T-cell (primary cell): ENCODE measurements around the gene RPL13A. TPM values are rescaled to one million over a fixed set of nuclear protein-coding genes. Genes with fewer than 3 reads are reported as not detected.
"Not testable (repeated sequence)": the region's sequence is repeated elsewhere in the genome, so short reads cannot be mapped to it uniquely, and the experiment has no call there.

ENCODE experiments used
- ATAC-seq, 4 experiments: fragments of 200-7000 bp in 3 of 4; fragments of 150-1000 bp in 1 of 4; cut with Tn5 transposase; replicated peaks in 1 of 4; 1 replicate in 3 of 4; 2 replicates in 1 of 4; pipeline ENCODE4 v1.10.0; 2021; ENCODE audit warnings: moderate library complexity in 3 of 4, mild to moderate bottlenecking in 2 of 4, moderate number of reproducible peaks in 1 of 4
- CTCF ChIA-PET, 2 donors: fragments of 300-600 bp; sonication (Branson Sonifier 250); formaldehyde crosslinking; loops; one replicate each; lab custom pipeline; 2022; ENCODE audit warnings: antibody characterized with exemption in 2 of 2; lab: Charles Lee
- POLR2A ChIA-PET, 2 donors: fragments of 300-600 bp; sonication (Branson Sonifier 250); formaldehyde crosslinking; loops; one replicate each; lab custom pipeline; 2022; ENCODE audit warnings: antibody characterized with exemption in 2 of 2; lab: Charles Lee
- DNase-seq, 35 experiments: peaks; one replicate each; pipeline versions ENCODE4 v3.0.0 to v3.0.0-alpha.2; 2013 to 2023
- H3K27ac ChIP-seq: one replicate; pipeline ENCODE4 v1.5.1; 2013; ENCODE audit warnings: low read length
- H3K27me3 ChIP-seq, 2 experiments: replicated peaks in 1 of 2; 1 replicate in 1 of 2; 2 replicates in 1 of 2; pipeline versions ENCODE4 v1.6.1 to v1.7.0; 2013; ENCODE audit warnings: low read length in 1 of 2, mixed read lengths in 1 of 2; ENCODE audit not compliant: control insufficient read depth in 2 of 2, insufficient read depth in 2 of 2; ENCODE audit errors: extremely low read depth in 1 of 2
- H3K36me3 ChIP-seq, 2 donors: 1 replicate in 1 of 2; 2 replicates in 1 of 2; pipeline versions ENCODE4 v1.6.1 to v1.7.0; 2013; ENCODE audit warnings: low read length in 1 of 2; ENCODE audit not compliant: control insufficient read depth in 2 of 2, insufficient read depth in 1 of 2; ENCODE audit errors: extremely low read depth in 1 of 2
- H3K4me1 ChIP-seq, 2 experiments: 1 replicate in 1 of 2; 2 replicates in 1 of 2; pipeline versions ENCODE4 v1.6.1 to v1.7.0; 2013; ENCODE audit warnings: low read length in 2 of 2, mixed read lengths in 1 of 2; ENCODE audit not compliant: insufficient read depth in 2 of 2, control insufficient read depth in 1 of 2; ENCODE audit errors: extremely low read depth in 1 of 2
- H3K4me3 ChIP-seq, 2 donors: 1 replicate in 1 of 2; 2 replicates in 1 of 2; pipeline versions ENCODE4 v1.5.1 to v1.7.0; 2013; ENCODE audit warnings: mild to moderate bottlenecking in 2 of 2, low read length in 1 of 2, moderate library complexity in 1 of 2; ENCODE audit not compliant: control insufficient read depth in 1 of 2; ENCODE audit errors: extremely low read depth in 1 of 2
- H3K9me3 ChIP-seq: 2 replicates; pipeline ENCODE4 v1.7.0; 2013
- H3K27ac Mint-ChIP-seq, 2 donors: one replicate each; pipeline ENCODE4 v1.8.0; 2020 to 2021; ENCODE audit warnings: mild to moderate bottlenecking in 2 of 2, mixed read lengths in 2 of 2
- H3K27me3 Mint-ChIP-seq, 2 donors: one replicate each; pipeline ENCODE4 v1.8.0; 2021 to 2022; ENCODE audit warnings: mixed read lengths in 2 of 2
- H3K36me3 Mint-ChIP-seq: one replicate; pipeline ENCODE4 v1.8.0; 2021; ENCODE audit warnings: mixed read lengths
- H3K4me1 Mint-ChIP-seq, 3 donors: one replicate each; pipeline ENCODE4 v1.8.0; 2020 to 2022; ENCODE audit warnings: mixed read lengths in 3 of 3, mild to moderate bottlenecking in 1 of 3
- H3K4me3 Mint-ChIP-seq, 3 donors: one replicate each; pipeline ENCODE4 v1.8.0; 2020 to 2022; ENCODE audit warnings: mild to moderate bottlenecking in 3 of 3, mixed read lengths in 3 of 3, moderate library complexity in 3 of 3
- H3K9me3 Mint-ChIP-seq, 3 donors: one replicate each; pipeline ENCODE4 v1.8.0; 2020 to 2022; ENCODE audit warnings: mixed read lengths in 3 of 3
- WGBS: methylation state at CpG from one replicate; pipeline ENCODE4 v1.1.5; 2013; ENCODE audit warnings: missing lambda C conversion rate; ENCODE audit not compliant: insufficient coverage; 5-methylcytosine and 5-hydroxymethylcytosine counted together
- total RNA-seq, 35 experiments: library from RNA in 6 of 35; stranded (reverse) in 6 of 35; fragments of 120-200 nt in 1 of 35; gene quantifications; one replicate each; pipeline versions ENCODE4 v1.2.1 to v1.2.4 and lab custom pipeline; 2013 to 2026

Gene RPL13A
- total RNA-seq, 5 donors from 2014 or later (not counting 1 experiment from before 2014, with no cell fraction given) = 5,307 to 6,396 (median 5,878) TPM

DNA sequence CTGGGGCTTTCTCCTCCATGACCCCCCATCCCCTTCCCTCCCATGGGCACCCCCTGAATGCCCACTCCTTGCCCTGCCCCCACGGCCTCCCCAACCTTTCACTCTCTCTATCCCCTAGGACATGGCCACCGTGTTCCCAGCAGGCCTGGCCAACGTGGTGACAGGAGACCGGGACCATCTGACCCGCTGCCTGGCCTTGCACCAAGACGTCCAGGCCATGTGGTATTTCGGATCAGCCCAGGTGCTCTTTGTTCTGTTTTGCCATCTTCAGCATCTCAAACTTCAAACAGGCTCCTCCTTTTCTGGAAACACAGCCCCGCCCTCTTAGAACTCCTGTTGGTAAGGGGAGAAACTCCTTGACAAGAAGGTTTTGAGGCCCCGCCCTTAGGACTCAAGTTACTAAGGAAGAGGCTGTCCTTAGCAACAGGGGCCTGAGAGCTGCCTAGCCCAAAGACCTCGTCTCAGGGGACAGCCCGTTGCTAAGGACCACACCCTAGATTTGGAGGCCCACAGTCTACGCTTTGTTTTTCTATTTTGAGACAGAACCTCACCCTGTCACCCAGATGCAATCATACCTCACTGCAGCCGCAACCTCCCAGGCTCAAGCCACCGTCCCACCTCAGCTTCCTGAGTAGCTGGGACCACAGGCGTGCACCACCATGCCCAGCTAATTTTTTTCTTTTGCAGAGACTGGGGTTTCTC, 18.5 kb upstream of the RPL13A start:
- Mint-ChIP-seq H3K27ac (peak overlapping the region; percentile 100), H3K4me3 (peak overlapping the region; percentile 75 to 84 (median 76)), H3K27me3 (no peaks in the 10 kb centered on the region), H3K9me3 (no peaks in the 10 kb centered on the region), H3K4me1 (peaks cover 41 to 59% (median 46%) of the 10 kb centered on the region in 3 donors), H3K36me3 (peaks cover 4% of the 10 kb centered on the region)
- ChIA-PET POLR2A (interaction anchor here (0.6 to 2.4 kb wide), 5 partner anchors 15 to 92 kb away, joined by 3 to 11 read pairs (median 4); partner anchors contain the start of gene ALDH16A1 (in 2 of the 2)), CTCF (interaction anchor here in 1 of 2 donors (0.6 to 1.3 kb wide), 5 partner anchors 16 to 121 kb away, joined by 3 to 6 read pairs (median 4); partner anchors contain the start of genes ALDH16A1 and PIH1D1)
- Histone ChIP-seq H3K4me3 (peak overlapping the region; percentile 13 to 25), H3K4me1 (peaks cover 41 to 86% of the 10 kb centered on the region in 2 experiments), H3K9me3 (no peaks in the 10 kb centered on the region), H3K27ac (peak overlapping the region; percentile 98), H3K27me3 (no peaks in the 10 kb centered on the region), H3K36me3 (peaks cover 0 to 28% of the 10 kb centered on the region in 2 donors)
- ATAC-seq = peak; percentile 80 to 83 (median 81)
- peak; percentile 66 to 96 (median 88) for DNase-seq
- 30% methylated on average over 13 of the region's 15 CpGs for WGBS

DNA sequence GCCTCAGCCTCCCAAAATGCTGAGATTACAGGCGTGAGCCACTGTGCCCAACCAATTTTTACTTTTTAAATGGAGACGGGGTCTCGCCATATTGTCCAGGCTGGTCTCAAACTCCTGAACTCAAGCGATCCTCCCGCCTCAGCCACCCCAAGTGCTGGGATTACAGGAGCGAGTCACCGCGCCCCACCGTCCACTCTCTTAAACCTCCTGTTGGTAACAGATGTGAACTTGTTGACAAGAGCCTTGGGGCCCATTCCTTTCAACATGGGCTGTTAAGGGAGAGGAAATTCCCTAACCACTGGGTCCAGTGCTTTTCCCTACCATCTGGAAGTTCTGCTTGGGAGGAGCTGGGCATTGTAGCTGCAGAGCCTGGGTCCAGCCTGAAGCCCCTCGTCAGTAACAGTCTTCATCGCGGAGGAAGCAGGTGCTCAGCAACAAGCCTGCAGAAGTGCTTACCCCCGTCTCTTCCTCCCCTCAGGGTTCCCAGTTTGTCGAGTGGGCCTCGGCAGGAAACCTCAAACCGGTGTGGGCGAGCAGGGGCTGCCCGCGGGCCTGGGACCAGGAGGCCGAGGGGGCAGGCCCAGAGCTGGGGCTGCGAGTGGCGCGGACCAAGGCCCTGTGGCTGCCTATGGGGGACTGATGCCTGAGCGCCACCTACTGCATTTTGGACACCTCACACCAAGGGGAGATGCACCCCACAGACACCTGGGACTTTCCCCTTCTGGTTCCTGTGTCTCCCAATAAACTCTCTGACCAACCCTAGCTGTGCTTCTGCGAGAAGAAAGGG, 17.4 kb upstream of the RPL13A start:
- Mint-ChIP-seq H3K4me1 (peaks cover 46 to 61% (median 49%) of the 10 kb centered on the region in 3 donors), H3K9me3 (no peaks in the 10 kb centered on the region), H3K36me3 (peaks cover 4% of the 10 kb centered on the region), H3K27ac (peak overlapping the region; percentile 89 to 94), H3K27me3 (no peaks in the 10 kb centered on the region), H3K4me3 (peak overlapping the region; percentile 17 to 65 (median 24))
- Histone ChIP-seq H3K4me1 (peaks cover 41 to 85% of the 10 kb centered on the region in 2 experiments), H3K27me3 (no peaks in the 10 kb centered on the region), H3K4me3 (peak overlapping the region in 1 of 2 donors; percentile 6), H3K9me3 (no peaks in the 10 kb centered on the region), H3K36me3 (peaks cover 0 to 17% of the 10 kb centered on the region in 2 donors), H3K27ac (peak overlapping the region; percentile 98)
- WGBS = 12% methylated on average over 13 of the region's 25 CpGs
- ChIA-PET CTCF (interaction anchor here (0.6 to 1.6 kb wide), 18 partner anchors 10 to 247 kb away, joined by 3 to 12 read pairs (median 4); partner anchors contain the start of genes ALDH16A1 (in 1 of the 2), PIH1D1 (in 1 of the 2) and RPS11 (in 1 of the 2)), POLR2A (interaction anchor here (0.6 to 2.4 kb wide), 5 partner anchors 9 to 91 kb away, joined by 3 to 11 read pairs (median 3); partner anchors contain the start of gene ALDH16A1 (in 2 of the 2))
- peak; percentile 19 to 44 (median 30) for ATAC-seq
- DNase-seq = peak; percentile 55 to 93 (median 73)

DNA sequence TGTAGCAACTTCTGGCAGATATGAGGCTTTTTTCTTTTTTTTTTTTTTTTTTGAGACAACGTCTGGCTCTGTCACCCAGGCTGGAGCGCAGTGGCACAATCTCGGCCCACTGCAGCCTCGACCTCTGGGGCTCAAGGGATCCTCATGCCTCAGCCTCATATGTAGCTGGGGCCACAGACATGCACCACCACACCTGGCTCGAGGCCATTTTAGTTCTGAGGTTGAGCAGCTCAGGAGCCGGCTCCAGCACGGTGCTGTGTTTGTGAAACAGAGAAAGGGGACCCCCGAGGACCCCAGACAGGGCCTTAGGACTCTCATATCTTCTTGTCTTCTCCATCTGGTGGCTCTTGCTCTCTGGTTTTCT, 16.8 kb upstream of the RPL13A start:
- peaks cover 4% of the 10 kb centered on the region for H3K36me3 Mint-ChIP-seq
- no peaks in the 10 kb centered on the region for H3K27me3 Mint-ChIP-seq
- DNase-seq (no peak), ATAC-seq (no peak)
- H3K9me3 ChIP-seq = no peaks in the 10 kb centered on the region
- peaks cover 46 to 64% (median 55%) of the 10 kb centered on the region in 3 donors for H3K4me1 Mint-ChIP-seq
- H3K36me3 ChIP-seq = peaks cover 0 to 11% of the 10 kb centered on the region in 2 donors
- peaks cover 43 to 88% of the 10 kb centered on the region in 2 experiments for H3K4me1 ChIP-seq
- H3K27ac Mint-ChIP-seq = peak overlapping the region; percentile 89 to 94
- ChIA-PET POLR2A (interaction anchor here (0.6 to 2.4 kb wide), 3 partner anchors 8 to 17 kb away, joined by 3 to 11 read pairs (median 3); partner anchors contain the start of gene ALDH16A1 (in 1 of the 2)), CTCF (interaction anchor here (0.6 to 1.6 kb wide), 16 partner anchors 9 to 247 kb away, joined by 3 to 12 read pairs (median 4); partner anchors contain the start of genes ALDH16A1 (in 1 of the 2), PIH1D1 (in 1 of the 2) and RPS11 (in 1 of the 2))
- peak overlapping the region; percentile 98 for H3K27ac ChIP-seq
- no peaks in the 10 kb centered on the region for H3K27me3 ChIP-seq
- WGBS = 25% methylated on average over 2 of the region's 8 CpGs
- H3K9me3 Mint-ChIP-seq = no peaks in the 10 kb centered on the region
- H3K4me3 Mint-ChIP-seq = peak overlapping the region; percentile 6 to 65 (median 24)
- H3K4me3 ChIP-seq = no peak overlapping the region

DNA sequence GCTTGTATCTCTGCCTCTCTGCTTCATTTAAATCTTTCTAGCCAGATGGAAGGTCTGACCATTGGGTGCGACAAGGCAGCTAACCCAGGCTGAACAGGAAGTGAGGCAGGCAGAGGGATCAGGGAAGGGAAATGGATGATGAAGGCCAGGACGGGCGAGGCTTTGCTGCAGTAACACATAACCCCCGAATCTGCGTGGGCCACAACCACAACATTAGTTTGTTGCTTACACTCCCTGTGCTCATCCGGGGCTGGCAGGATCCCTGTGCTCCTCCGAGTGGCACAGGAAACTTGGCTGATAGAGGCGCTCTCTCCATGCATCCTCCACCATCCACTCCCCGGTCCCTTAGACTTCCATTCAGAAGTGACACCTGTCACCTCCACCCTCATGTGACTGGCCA, 14.5 kb upstream of the RPL13A start:
- Histone ChIP-seq H3K4me3 (no peak overlapping the region), H3K27ac (peak overlapping the region; percentile 93), H3K36me3 (peaks cover 0 to 19% of the 10 kb centered on the region in 2 donors), H3K27me3 (no peaks in the 10 kb centered on the region), H3K4me1 (peaks cover 45 to 84% of the 10 kb centered on the region in 2 experiments), H3K9me3 (no peaks in the 10 kb centered on the region)
- Mint-ChIP-seq H3K9me3 (no peaks in the 10 kb centered on the region), H3K36me3 (peaks cover 12% of the 10 kb centered on the region), H3K4me1 (peaks cover 58 to 73% (median 65%) of the 10 kb centered on the region in 3 donors), H3K27ac (peak overlapping the region; percentile 93 to 97), H3K4me3 (peak overlapping the region; percentile 89 to 96 (median 94)), H3K27me3 (no peaks in the 10 kb centered on the region)
- ChIA-PET POLR2A (interaction anchor here in 1 of 2 donors (1.0 kb wide), 1 partner anchor 15 kb away, joined by 4 read pairs; no protein-coding TSS in a partner anchor), CTCF (interaction anchor here (0.5 to 1.9 kb wide), 12 partner anchors 20 to 102 kb away, joined by 3 to 12 read pairs (median 4); partner anchors contain the start of genes ALDH16A1 (in 1 of the 2), PIH1D1 (in 1 of the 2) and RPS11 (in 1 of the 2))
- DNase-seq (peak in 2 of 35 experiments; percentile 13 to 27), ATAC-seq (no peak)
- 45% methylated on average over 3 of the region's 9 CpGs for WGBS

DNA sequence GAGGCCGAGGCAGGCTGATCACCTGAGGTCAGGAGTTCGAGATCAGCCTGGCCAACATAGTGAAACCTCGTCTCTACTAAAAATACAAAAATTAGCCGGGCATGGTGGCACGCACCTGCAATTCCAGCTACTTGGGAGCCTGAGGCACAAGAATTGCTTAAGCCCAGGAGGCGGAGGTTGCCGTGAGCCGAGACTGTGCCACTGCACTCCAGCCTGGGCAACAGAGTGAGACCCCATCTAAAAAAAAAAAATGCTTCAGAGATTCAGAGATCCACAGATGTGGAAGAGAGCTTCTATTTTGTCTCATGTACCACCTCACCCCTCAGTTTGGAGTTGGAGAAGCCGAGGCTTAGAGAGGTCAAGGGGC, 13.9 kb upstream of the RPL13A start:
- H3K4me1 Mint-ChIP-seq = peaks cover 56 to 70% (median 60%) of the 10 kb centered on the region in 3 donors
- not testable (repeated sequence) for H3K9me3 ChIP-seq, H3K27me3 Mint-ChIP-seq, DNase-seq, H3K27me3 ChIP-seq, ATAC-seq, H3K9me3 Mint-ChIP-seq
- H3K36me3 ChIP-seq = peaks cover 0 to 22% of the 10 kb centered on the region in 2 donors
- peak overlapping the region; percentile 93 to 97 for H3K27ac Mint-ChIP-seq
- ChIA-PET POLR2A (interaction anchor here (0.5 to 0.7 kb wide), 3 partner anchors 8 to 248 kb away, joined by 3 to 7 read pairs (median 5); no protein-coding TSS in a partner anchor), CTCF (interaction anchor here (0.6 to 1.9 kb wide), 12 partner anchors 8 to 98 kb away, joined by 3 to 12 read pairs (median 4); partner anchors contain the start of genes ALDH16A1 (in 1 of the 2), PIH1D1 (in 1 of the 2) and RPS11 (in 1 of the 2))
- peak overlapping the region; percentile 89 to 96 (median 94) for H3K4me3 Mint-ChIP-seq
- peak overlapping the region; percentile 93 for H3K27ac ChIP-seq
- peak overlapping the region; percentile 61 to 94 for H3K4me3 ChIP-seq
- peaks cover 39 to 83% of the 10 kb centered on the region in 2 experiments for H3K4me1 ChIP-seq
- 53% methylated on average over 4 of the region's 9 CpGs for WGBS
- peaks cover 12% of the 10 kb centered on the region for H3K36me3 Mint-ChIP-seq
